ENCODE measurements around the gene PDE9A.

- TF ChIP-seq POLR2A (IDR thresholded peaks at IDR 0.05; ENCODE audit: low read depth, low read length) (no peak), MYC (IDR thresholded peaks at IDR 0.05; ENCODE audit: low read depth, low read length) (no peak), CTCF (IDR thresholded peaks at IDR 0.05; ENCODE audit: extremely low read depth in 1 of 2, insufficient read depth in 1 of 2, low read depth in 1 of 2, low read length in 2 of 2) (no peak), MAX (IDR thresholded peaks at IDR 0.05; ENCODE audit: insufficient read depth, insufficient read length) (no peak), POLR2AphosphoS5 (IDR thresholded peaks at IDR 0.05; ENCODE audit: insufficient read depth, low read depth, low read length) (no peak)
Measured at GRCh38 chr21:42784896-42785451, 131.6 kb downstream of the PDE9A start.
